T follicular helper cell (primary cell): ENCODE measurements around the gene GLDC.

ENCODE experiments used
- DNase-seq: peaks from one replicate; pipeline ENCODE4 v3.0.0-alpha.2; 2020; ENCODE audit warnings: low read depth

GLDC gene

DNA sequence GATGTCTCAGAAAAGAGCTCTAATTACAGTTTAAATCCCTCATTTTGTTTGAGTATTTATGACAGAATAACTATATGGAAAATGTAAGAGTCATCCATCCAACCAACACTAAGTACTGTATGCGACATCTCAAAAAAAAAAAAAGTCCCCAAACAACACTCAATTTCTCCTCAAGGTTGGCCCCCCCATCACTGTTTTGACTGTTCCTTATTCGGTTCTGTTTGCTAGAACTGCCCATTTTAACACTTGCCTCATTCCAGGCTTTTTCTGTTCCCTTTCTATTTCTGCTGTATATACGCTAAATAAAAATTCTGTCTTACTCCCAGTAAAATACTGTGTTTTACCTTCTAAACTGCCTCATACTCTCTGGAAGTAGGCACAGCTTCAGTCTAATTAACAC lies 25.2 kb downstream of the GLDC start:
- DNase-seq: no peak

DNA sequence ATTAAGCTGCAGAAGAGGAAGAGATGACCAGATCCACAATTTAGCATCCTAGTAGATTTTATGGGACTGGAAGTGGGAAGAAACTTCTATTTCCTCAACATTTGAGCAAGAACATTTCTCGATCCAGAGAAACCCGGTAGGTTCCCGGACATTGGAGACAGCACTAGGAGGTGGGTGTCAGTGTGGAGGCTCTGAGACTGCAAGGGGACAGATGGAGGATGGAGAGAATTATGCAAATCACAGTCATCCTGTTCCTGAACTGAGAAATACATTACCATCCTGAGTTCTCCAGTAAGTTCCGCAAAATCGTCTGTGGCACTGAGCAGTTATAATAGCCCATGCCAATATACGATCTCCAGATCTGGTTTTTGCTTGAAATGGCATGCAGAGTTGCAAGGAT lies 25.6 kb downstream of the GLDC start:
- DNase-seq: no peak

DNA sequence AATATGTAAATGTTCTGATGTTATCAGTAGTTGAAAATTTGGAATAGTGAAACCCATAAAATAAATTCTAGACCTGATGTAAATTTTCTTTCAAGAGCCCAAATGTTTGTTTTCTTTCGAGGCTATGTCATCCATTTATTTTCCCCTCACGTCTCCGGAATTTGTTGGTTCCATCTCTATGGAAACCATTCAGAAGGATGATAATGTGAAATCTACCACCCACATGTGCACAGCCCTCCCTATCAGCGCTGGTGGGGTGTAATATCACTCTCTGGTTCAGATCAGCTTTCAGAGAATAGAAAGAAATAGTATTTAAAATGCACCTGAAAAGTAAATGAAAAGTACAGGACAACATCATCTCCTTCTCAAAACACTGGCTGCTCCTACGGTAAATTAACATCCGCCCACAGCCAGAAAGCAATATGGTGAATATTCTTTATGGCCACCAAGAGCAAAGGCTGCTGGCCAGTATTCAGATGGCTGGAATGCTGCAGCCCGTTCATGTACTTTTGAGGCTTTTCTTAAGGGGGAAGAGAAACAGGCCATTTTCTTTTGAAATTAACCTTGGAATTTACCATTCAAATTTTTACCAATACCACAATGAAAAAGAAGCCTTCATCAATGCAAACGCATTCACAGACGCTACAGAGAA lies 28.5 kb downstream of the GLDC start:
- DNase-seq: no peak

DNA sequence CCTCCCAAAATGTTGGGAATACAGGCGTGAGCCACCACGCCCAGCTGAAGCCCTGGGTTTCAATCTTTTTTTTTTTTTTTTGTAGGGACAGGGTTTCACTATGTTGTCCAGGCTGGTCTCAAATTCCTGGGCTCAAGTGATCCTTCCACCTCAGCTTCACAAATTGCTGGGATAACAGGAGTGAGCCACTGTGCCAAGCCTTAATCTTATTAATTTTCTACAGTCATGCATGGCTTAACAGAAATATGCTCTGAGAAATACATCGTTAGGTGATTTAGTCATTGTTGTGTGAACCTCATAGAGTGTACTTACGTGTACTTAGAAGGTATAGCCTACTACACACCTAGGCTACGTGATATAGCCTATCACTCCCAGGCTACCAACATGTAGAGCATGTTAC lies 31.0 kb downstream of the GLDC start:
- no peak for DNase-seq

DNA sequence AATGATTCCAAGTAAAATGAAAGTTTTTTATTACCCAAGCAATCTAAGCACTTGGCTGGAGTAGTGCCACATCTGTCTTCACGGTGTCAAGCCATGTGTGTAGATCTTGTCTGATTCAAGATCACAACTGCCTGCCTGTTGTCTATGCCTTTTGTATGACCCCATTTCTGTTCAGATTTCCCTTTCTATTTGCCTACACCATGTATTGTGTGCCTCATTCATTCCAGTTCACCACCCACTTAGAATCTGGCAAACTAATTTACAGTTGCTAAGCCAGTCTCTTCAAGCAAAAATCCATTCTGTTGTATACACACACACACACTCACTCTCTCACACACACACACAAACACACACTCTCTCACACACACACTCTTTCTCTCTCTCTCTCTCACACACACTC lies 33.7 kb downstream of the GLDC start:
- no peak for DNase-seq

DNA sequence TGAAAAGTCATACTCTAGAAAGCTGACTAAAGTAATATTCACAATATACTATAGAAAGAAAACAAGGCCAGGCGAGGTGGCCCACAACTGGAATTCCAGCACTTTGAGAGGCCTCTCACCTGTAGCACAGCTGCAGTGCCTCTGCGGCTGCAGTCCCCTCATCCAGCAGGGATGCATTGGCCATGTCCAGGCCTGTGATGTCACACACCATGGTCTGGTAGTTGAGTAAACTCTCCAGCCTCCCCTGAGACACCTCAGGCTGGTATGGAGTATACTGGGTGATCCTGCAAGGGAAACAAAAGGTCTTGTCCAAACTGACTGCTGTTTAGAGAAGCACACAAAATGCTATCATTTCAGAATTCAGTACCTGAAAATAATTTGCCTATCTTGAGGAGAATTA lies 35.5 kb downstream of the GLDC start:
- no peak for DNase-seq

DNA sequence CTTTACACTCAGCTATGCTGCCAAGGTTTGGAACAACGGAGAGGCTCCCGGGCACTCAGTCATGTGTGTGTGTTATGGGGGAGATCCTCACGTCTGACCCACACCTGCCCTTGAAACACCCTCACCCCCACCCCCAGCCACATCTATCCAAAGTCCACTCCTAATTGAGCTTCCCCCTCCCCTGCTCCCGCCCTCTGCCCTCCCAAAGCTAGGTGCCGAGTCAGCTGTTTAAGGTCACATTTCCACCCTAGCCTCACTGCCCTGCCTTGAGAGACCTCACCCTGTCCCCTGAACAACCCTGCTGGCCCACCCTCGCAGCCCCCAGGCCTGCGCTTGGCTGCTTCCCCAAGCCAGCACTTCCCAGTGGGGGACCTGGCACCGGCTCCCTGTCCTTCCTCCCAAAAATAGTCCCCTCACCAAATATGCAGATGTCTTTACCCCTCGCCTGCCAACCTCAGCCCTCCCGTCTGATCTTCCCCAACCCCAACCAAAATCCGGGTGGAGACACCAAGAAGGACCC lies 36.0 kb downstream of the GLDC start:
- no peak for DNase-seq

DNA sequence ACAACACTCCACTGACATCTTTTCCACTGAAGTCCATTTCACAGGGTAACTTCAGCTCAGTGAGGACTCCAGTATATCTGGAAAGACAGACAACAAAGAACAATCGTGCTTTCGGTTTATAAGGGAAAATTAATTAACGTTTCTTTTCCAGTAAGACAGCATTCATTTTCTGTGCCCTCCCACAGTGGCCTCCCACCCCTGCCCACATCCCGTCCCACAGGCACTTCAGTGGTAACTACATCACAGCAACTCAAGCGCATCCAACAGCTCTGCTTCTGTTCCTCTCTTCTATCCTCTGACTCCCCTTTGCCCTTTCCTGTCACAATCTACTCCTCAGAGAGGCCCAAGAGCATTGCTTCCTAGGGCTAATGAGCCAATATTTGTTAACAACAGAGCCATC lies 40.3 kb downstream of the GLDC start:
- DNase-seq: no peak

DNA sequence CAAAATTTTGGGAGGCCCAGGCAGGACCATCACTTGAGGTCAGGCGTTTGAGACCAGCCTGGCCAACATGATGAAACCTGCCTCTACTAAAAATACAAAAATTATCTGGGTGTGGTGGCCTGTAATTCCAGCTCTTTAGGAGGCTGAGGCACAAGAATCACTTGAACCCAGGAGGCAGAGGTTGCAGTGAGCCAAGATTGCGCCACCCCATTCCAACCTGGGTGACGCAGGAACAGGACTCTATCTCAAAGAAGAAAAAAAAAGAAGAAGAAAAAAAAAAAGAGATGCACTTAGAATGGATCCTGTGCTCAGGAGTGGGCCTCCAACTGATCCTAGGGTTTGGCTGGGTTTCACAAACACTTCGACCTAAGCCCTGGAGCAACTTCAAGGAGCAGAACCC lies 45.1 kb downstream of the GLDC start:
- no peak for DNase-seq

DNA sequence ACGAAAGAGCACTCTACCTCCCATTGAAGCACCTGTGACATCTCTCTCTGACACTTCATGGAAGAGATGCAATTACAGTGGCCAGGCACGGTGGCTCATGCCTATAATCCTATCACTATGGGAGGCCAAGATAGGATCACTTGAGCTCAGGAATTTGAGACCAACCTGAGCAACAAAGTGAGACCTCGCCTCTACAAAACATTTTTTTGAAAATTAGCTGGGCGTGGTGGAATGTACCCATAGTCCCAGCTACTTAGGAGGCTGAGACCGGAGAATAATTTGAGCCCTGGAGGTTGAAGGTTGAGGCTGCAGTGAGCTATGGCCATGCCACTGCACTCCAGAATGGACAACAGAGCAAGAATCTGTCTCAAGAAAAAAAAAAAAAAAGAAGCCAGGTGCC lies 45.5 kb downstream of the GLDC start:
- DNase-seq: no peak

DNA sequence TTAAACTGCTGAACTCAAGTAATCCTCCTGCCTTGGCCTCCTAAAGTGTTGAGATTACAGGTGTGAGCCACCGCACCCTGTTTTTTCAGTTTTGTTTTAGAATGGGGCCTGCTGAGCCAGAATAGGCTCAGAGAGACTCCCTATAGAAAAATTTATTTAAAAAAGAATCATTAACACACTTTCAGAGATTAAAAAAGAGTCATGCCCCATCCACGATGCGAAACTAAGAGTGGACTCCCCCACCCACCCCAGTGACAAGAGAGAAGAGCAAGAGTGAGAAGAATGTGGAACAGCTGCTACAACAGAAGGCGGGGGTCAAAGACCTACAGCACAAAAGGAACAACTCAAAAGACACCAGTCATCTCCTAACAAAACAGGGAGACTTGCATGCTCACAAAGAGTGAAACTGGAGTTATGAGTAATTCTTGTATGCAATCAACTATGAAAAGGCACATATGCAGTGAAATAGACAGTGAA lies 47.2 kb downstream of the GLDC start:
- no peak for DNase-seq

DNA sequence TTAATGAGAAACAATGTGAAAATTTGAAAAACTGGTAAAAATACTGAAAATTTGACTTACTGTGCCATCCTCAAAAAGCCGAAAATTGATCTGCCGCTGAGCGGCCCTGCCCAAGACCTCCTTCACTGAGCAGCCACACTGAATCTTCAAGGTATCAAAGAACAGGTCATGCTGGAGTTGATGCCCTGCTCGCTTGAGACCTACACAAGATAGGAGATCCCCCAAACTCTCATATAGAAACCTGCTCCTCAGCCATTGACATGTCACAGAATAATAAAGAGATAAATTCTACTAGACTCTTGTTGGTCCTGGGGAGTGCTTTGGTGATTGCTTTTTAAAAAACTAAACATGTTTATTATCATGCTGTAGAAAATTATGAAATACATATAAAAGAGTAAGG lies 52.7 kb downstream of the GLDC start:
- no peak for DNase-seq

DNA sequence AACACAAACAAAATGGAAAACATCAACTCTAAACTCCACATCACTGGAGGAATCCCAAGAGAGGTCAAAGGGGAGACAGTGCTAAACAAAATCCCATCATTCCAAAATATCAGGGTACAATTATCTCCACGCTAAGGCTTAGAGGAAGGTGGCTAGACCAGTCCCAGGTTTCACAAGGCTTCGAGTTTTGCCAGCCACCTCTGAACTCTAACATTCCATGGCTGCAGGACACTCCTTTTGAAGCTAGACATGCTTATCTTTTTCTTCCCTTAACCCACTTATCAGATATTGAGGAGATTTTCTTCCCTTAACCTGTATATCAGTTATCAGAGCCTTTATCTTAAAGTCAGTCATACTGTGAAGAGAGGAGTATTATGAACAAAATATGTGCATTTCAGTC lies 53.3 kb downstream of the GLDC start:
- no peak for DNase-seq

DNA sequence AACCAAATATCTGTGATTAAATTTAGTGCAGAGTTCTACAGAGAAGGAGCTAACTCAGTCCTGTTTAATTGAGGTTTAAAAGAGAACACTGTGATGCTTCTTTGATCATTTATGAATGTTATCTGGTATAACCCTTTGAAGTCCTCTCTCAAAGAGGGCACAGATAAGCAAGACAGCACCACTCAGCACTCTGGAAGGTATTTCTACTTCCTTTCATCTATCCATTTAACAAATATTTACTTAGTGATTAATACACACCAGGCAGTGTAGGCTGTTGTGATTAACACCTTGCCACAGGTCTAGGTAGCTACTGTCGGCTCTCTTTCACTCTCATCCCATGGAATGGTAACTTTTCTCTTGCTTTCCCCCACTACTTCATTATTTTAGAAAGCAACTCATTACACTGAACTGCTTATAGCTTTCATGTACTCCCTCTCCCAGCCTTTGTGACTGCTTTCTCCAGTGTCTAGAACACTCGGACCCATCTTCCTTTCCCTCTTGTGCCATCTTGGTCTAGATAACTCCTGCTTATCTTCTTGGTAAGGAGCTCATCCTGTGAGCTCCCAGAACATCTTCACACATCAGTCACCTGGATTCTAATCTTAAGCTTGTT lies 54.7 kb downstream of the GLDC start:
- DNase-seq: no peak

DNA sequence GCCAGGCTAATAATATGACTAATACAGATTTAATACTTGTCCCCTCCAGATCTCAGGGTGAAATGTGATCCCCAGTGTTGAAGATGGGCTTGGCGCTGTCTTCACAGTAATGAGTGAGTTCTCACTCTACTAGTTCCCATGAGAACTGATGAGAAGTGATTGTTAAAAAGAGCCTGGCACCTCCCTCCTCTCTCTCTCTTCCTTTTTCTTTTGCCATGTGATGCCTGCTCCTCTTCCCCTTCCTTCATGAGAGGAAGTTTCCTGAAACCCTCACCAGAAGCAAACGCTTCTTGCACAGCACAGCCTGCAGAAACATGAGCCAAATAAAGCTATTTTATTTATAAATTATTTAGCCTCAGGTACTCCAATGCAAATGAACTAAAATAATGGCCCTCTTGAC lies 55.2 kb downstream of the GLDC start:
- DNase-seq: no peak

DNA sequence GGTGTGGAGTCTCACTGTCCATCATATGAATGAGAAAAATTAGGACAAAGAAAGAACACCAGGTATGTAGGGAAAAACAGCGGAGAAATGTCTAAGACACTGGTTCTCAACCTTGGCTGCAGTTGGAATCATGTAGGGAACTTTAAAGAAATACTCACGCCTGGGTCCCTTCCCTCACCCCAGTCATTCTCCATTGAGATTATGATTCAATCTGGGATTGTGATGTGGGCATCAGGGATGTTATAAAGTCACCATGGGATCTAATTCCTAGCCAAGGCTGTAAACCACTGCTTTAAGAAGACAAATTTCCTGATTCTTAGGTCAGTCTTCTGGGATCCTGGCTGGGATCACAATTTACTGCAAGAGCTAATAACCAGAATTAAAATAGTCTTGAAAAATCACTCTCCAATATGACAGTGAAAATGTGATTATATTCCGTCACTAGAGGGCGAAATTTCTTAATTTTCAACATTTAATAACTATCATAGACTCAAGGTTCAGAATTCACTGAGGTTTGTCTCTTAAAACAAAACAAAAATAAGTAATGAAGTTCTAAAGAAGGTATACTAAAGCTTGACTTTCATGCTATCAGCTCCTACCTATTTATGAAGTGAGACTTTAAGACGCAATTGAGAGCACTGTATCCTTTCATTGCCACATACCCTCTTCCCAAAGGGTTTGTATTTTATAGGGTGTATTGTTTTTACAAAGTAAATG lies 60.5 kb downstream of the GLDC start:
- DNase-seq: no peak

DNA sequence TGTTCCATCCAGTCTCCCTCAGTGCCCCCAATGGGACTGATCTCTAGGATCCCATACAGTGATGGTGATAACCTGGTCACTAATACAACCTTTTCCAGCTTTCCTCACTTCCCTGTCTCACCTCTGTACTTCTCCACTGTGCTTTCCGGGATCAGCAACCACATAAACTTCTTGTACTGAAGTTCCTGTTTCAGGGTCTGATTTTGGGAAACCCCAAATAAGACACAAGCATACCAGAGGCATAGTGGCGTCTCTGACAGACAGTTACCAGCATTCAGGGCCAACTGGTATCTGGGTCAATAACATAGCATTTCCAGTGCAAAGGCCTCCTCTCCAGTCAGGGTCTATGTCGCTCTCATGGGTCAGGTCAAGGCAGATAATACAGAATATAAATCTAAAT lies 64.3 kb downstream of the GLDC start:
- no peak for DNase-seq

DNA sequence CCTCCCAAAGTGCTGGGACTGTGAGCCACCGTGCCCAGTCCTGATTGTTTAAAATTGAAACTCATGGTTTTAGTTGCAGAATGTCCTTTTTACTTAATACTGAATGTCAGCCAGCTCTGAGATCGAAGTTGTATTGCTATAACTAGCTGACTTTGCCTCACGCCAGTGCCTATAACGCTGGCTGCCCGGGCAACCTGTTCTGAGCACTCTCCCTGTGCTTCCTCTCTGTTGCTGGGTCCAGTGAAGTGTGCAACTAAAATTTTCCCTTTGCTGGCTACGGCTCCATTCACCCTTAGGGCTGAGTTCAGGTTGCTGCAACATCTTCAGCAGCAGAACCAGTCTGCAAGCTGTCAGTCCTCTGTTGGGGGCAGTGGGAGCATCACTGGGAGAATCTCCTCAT lies 65.9 kb downstream of the GLDC start:
- DNase-seq: no peak

DNA sequence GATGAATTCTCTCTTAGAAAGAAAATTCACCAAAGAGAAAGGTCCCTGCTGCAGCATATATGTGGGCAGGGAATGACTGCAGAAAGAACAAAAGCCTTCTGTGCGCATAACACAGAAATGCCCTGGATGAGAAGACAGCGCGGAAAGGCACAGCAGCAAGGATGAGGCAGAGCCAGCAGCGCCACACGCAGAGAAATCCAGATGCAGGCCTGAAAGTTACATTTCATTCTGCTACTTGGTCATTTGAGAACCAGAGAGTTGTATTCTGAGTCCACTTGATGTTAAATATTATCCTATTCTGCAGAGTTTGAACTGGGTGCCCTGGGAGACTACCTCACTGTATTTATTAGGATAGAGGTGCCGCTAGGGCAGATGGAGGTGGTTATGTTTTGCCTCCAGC lies 68.5 kb downstream of the GLDC start:
- no peak for DNase-seq

DNA sequence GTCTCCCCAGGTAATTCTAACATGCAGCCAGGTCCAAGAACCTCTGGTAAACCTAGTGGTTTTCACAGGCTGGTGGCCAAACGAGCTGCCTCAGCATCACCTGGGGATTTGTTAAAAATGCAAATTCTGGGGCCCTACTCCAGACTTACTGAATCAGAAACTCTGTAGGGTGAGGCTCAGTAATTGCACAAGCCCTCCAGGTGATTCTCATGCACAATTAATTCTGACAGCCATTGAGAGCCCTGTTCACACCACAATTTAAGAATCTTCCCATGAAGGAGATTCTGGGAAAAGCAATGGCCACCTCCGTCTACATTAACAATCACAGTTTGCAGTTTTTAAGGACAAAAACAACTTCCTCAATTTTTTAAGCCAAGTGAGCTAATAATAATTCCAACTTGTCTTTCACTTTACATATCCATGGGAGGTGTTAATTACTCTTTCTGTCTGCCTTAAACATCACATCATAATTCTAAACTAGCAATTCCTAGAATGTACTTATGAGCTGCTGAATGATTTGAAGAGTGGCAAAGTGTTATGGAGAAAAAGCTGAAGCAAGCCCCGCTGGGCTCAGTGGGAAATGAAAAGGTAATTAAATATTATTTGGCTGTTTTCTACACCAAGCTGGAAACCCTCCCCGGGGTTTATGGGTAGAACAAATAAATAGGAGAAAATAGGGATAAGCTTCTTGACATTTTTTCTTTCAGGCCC lies 70.0 kb downstream of the GLDC start:
- no peak for DNase-seq

DNA sequence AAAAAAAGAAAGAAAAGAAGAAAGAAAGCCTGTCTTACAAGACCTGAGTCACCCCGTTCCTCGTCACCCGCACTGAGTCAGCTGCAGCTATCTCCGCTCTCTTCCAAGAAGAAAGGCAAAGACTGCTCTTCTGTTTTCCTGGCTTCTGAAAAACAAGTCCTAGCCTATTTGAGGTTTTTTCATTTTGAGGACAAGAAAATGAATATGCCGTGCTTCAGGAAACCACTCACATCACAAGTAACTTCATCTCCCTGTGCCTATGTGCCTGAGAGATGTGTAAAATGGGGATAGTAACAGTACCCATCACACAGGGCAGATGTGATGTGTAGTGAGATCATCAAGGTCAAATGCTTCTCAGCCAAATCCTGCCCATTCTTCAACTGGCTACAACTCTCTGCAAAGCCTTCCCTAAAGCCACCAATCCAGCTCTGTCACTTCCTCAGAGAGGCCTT lies 78.4 kb downstream of the GLDC start:
- no peak for DNase-seq

DNA sequence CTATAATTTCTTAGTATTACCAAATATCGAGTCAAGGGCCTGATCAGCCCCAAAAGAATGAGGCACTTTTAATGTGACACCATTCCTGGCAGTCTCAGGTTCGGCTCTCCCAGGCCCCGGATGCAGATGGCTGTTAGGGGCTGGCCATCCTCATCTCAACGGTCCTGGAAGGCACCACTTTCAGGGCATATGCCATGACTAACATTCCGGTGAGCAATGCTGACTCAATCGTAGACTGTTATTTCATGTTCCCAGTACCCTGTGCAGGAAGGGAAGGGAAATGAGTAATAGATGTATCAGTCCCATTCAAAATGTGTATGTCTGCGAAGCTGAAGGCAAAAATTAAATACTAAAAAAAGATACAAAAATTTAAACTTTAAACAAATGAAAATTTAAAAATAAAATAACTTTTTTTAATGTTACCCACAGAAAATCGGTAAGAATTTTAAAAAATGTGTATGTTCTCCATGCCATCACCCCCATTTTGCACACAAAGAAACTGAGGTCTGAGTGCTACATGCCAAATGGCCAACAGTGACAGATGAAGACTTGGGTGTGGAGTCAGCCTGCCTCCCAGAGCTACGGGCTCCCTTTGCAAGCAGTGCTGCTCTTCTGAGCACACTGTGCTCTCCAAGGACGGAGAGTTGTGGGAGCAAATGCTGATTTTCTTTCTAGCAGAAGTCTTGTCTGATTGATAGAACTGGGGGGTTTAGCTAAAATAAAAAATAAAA lies 79.0 kb downstream of the GLDC start:
- no peak for DNase-seq
